Activated CD4-positive, alpha-beta memory T cell treated with anti-CD3 and anti-CD28 coated beads for 36 hours (primary cell): Measurements from ENCODE around the gene CD300A. TPM values are rescaled to one million over a fixed set of nuclear protein-coding genes. Genes with fewer than 3 reads are reported as not detected.

Experiments
- CTCF ChIA-PET: fragments of 350-600 bp; sonication (Branson Sonifier 250); formaldehyde crosslinking; loops from one replicate; lab custom pipeline; 2021; ENCODE audit warnings: antibody characterized with exemption, inconsistent platforms; lab: Charles Lee
- POLR2A ChIA-PET: fragments of 350-600 bp; sonication (Branson Sonifier 250); formaldehyde crosslinking; loops from one replicate; lab custom pipeline; 2021; ENCODE audit warnings: antibody characterized with exemption; lab: Charles Lee
- DNase-seq: peaks from one replicate; pipeline ENCODE4 v3.0.0-alpha.2; 2020
- H3K27ac Mint-ChIP-seq: one replicate; pipeline ENCODE4 v1.8.0; 2021; ENCODE audit warnings: mixed read lengths
- H3K27me3 Mint-ChIP-seq: one replicate; pipeline ENCODE4 v1.8.0; 2021; ENCODE audit warnings: mixed read lengths
- H3K36me3 Mint-ChIP-seq: one replicate; pipeline ENCODE4 v1.8.0; 2021; ENCODE audit warnings: mixed read lengths
- H3K4me1 Mint-ChIP-seq: one replicate; pipeline ENCODE4 v1.8.0; 2021; ENCODE audit warnings: low read depth, mixed read lengths
- H3K4me3 Mint-ChIP-seq: one replicate; pipeline ENCODE4 v1.8.0; 2021; ENCODE audit warnings: mild to moderate bottlenecking, mixed read lengths
- H3K9me3 Mint-ChIP-seq: one replicate; pipeline ENCODE4 v1.8.0; 2021; ENCODE audit warnings: mixed read lengths
- intact Hi-C: fragments of 100-400 bp; cut with micrococcal nuclease; formaldehyde crosslinking; loops from one replicate; pipeline ENCODE4 v1.15.1; 2023
- total RNA-seq, 2 experiments: library from RNA; stranded (reverse); gene quantifications; one replicate each; pipeline ENCODE4 v1.2.3, GENCODE V29; 2021

Gene CD300A
- total RNA-seq, 2 experiments from 2014 or later, result 11.3 to 12.3 TPM

DNA sequence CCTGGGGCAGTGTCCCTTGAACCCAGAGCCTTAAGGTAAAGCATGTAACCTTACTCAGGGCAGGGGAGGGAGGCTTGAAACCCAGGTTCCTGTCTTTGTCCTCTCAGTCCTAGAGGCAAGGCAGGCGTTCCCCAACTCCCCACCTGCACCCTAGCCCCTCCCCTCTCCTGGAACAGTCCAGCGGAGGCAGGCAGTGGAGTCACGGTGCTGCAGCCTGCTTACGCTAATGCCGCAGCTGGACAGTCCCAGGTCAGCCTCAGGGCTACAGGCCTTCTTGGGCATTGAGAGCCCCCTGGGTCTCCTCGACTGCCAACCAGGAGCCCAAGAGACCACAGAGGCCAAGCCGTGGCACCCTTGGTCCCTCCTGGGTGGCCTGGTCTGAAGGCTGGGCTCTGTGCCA lies 6.8 kb upstream of the CD300A start:
- Mint-ChIP-seq H3K9me3 (no peaks in the 10 kb centered on the region), H3K4me1 (peaks cover 34% of the 10 kb centered on the region), H3K27me3 (no peaks in the 10 kb centered on the region), H3K27ac (no peak overlapping the region), H3K4me3 (no peak overlapping the region), H3K36me3 (no peaks in the 10 kb centered on the region)
- POLR2A ChIA-PET, result no interaction called here
- CTCF ChIA-PET, result interaction anchor here (0.6 to 3.8 kb wide), 4 partner anchors 10 to 130 kb away, joined by 3 to 55 read pairs (median 3); partner anchors contain the start of gene CD300A
- DNase-seq, result no peak
- intact Hi-C loops, result no loop called here

- no peak overlapping the region for H3K27ac Mint-ChIP-seq
- no peaks in the 10 kb centered on the region for H3K36me3 Mint-ChIP-seq
- no peak overlapping the region for H3K4me3 Mint-ChIP-seq
- H3K4me1 Mint-ChIP-seq, result peaks cover 34% of the 10 kb centered on the region
- ChIA-PET CTCF (no interaction called here), POLR2A (no interaction called here)
- intact Hi-C loops, result no loop called here
- no peak for DNase-seq
- H3K9me3 Mint-ChIP-seq, result no peaks in the 10 kb centered on the region
- no peaks in the 10 kb centered on the region for H3K27me3 Mint-ChIP-seq
These were observed 6.2 kb upstream of the CD300A start for GRCh38 chr17:74460241-74460640.

DNA sequence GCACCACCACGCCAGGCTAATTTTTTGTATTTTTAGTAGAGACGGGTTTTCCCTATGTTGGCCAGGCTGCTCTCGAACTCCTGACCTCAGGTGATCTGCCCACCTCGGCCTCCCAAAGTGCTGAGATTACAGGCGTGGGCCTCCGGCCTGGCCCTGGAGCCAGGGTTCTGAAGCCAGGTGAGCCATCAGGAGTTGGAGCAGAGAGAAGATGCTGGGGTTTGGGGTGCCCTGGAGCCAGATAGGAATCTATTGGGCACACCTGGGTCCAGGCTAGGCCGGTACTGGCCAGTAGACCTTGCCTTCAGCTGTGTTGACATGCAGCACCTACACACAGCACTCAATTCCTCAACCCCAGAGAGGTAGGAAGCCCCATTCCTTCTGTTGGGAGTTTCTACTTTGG lies 5.4 kb upstream of the CD300A start:
- no peaks in the 10 kb centered on the region for H3K27me3 Mint-ChIP-seq
- no peak for DNase-seq
- no peak overlapping the region for H3K27ac Mint-ChIP-seq
- H3K9me3 Mint-ChIP-seq, result no peaks in the 10 kb centered on the region
- intact Hi-C loops, result no loop called here
- no peaks in the 10 kb centered on the region for H3K36me3 Mint-ChIP-seq
- CTCF ChIA-PET, result interaction anchor here (1.1 kb wide), 1 partner anchor 33 kb away, joined by 5 read pairs; no protein-coding TSS in a partner anchor
- peaks cover 34% of the 10 kb centered on the region for H3K4me1 Mint-ChIP-seq
- POLR2A ChIA-PET, result no interaction called here
- no peak overlapping the region for H3K4me3 Mint-ChIP-seq

DNA sequence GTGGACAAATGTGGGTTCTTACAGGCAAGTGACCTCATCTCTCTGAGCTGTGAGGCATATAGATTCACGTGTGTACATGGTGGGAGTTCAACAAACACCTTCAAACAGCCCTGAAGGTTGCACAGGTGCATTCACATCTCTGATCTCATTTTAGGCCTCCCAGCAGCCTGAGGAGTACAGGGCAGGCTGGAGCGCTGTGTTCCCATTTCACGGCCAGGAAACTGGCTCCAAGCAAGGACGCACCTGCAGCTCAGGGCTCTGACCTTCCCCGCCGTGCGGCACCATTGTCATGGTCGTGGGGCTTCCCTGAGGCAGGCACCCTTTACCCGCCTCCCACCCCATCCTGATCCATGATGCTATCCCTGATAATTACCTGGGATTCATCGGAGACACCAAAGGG lies 4.8 kb upstream of the CD300A start:
- H3K4me3 Mint-ChIP-seq, result no peak overlapping the region
- no peak for DNase-seq
- ChIA-PET CTCF (interaction anchor here (1.1 kb wide), 1 partner anchor 33 kb away, joined by 5 read pairs; no protein-coding TSS in a partner anchor), POLR2A (no interaction called here)
- no peaks in the 10 kb centered on the region for H3K9me3 Mint-ChIP-seq
- intact Hi-C loops, result no loop called here
- H3K27me3 Mint-ChIP-seq, result no peaks in the 10 kb centered on the region
- H3K4me1 Mint-ChIP-seq, result peaks cover 34% of the 10 kb centered on the region
- no peaks in the 10 kb centered on the region for H3K36me3 Mint-ChIP-seq
- no peak overlapping the region for H3K27ac Mint-ChIP-seq

DNA sequence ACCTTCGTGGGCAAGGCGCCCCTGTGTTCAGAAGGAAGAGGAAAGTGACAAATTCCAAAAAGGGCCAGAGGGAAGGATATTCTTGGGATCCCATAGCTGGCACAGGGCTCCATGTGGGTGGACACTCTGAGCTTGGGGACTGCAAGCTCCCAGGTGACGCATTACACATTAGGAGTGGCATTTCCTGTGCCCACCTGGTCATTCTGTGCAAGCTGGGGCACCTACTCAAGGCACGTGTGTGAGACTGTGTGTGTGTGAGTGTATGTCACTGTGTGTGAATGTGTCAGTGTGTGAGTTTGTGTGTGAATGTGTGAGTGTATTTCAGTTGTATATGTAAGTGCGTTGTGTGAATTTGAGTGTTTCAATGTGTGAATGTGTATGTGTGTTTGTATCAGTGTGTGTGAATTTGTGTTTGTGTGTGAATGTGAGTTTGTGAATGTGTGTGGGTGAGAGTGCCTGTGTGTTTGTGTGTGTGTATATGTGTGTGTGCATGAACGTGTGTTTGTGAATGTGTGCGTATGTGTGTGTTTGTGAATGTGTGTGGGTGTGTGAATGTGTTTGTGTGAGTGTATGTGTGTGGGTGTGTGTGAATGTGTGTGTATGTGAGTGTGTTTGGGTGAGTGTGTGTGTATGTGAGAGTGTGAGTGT lies 1.6 kb upstream of the CD300A start:
- CTCF ChIA-PET, result interaction anchor here (1.1 to 1.4 kb wide), 2 partner anchors 180 to 280 kb away, joined by 3 to 4 read pairs; no protein-coding TSS in a partner anchor
- Mint-ChIP-seq H3K9me3 (no peaks in the 10 kb centered on the region), H3K27ac (no peak overlapping the region)

GRCh38 chr17:74465378-74466110 lies 890 bp upstream of the CD300A start:
- peaks cover 47% of the 10 kb centered on the region for H3K4me1 Mint-ChIP-seq
- ChIA-PET CTCF (interaction anchor here (1.1 to 7.9 kb wide), 3 partner anchors 8 to 97 kb away, joined by 4 to 55 read pairs (median 8); no protein-coding TSS in a partner anchor), POLR2A (interaction anchor here (1.3 kb wide), 1 partner anchor 13 kb away, joined by 5 read pairs; no protein-coding TSS in a partner anchor)
- no peak overlapping the region for H3K27ac Mint-ChIP-seq
- no peaks in the 10 kb centered on the region for H3K27me3 Mint-ChIP-seq
- H3K36me3 Mint-ChIP-seq, result no peaks in the 10 kb centered on the region
- intact Hi-C loops, result no loop called here
- DNase-seq, result no peak
- H3K9me3 Mint-ChIP-seq, result no peaks in the 10 kb centered on the region
- H3K4me3 Mint-ChIP-seq, result no peak overlapping the region

More for the DNA sequence above, 1.6 kb upstream of the CD300A start:
- DNase-seq, result no peak
- POLR2A ChIA-PET, result interaction anchor here (1.0 kb wide), 1 partner anchor 182 kb away, joined by 3 read pairs; no protein-coding TSS in a partner anchor
- Mint-ChIP-seq H3K36me3 (no peaks in the 10 kb centered on the region), H3K27me3 (no peaks in the 10 kb centered on the region), H3K4me1 (peaks cover 42% of the 10 kb centered on the region), H3K4me3 (no peak overlapping the region)
- intact Hi-C loops, result no loop called here

GRCh38 chr17:74466828-74467184 lies 372 bp downstream of the CD300A start:
- POLR2A ChIA-PET, result interaction anchor here (1.3 kb wide), 1 partner anchor 12 kb away, joined by 5 read pairs; no protein-coding TSS in a partner anchor
- intact Hi-C loops, result no loop called here
- DNase-seq, result peak; percentile 53

DNA sequence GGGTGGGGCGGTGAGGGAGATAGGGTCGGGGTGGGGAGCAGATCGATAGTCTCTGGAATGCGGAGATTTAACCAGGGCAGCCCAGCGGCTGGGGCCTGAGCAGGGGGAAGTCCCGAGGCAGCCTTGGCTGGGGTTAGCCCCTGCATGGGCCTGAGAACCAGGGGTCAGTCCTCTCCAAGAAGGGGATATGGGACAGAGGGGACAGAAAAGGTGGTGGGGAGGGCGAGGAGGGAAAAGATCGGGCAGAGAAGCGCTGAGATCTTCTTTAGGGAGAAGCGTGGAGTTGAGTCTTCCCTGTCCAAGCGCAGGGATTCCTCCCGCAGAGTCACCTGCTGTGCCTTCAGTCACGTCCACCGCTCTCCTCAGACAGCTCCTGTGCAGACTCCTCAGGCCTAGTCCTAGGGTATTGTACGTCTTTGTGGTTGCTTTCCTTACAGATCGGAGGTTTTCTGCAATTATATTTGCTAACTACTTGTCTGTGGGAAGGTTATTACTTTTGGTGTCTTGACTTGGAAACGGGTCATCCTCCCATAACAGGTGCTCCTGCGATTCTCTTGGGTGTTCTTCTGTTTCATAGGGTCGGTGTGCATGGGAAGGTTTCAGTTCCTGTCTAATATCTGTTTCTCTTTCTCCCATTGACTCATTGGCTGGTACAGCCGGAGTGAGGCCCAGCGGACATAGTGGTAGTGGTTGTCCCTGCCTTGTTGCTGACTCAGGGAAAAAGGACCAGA lies 952 bp downstream of the CD300A start:
- Mint-ChIP-seq H3K4me1 (peaks cover 44% of the 10 kb centered on the region), H3K27ac (peak overlapping the region; percentile 86), H3K27me3 (no peaks in the 10 kb centered on the region), H3K9me3 (no peaks in the 10 kb centered on the region), H3K36me3 (no peaks in the 10 kb centered on the region), H3K4me3 (no peak overlapping the region)
- DNase-seq, result peak; percentile 48
- CTCF ChIA-PET, result interaction anchor here (1.4 to 7.9 kb wide), 3 partner anchors 10 to 100 kb away, joined by 4 to 55 read pairs (median 8); no protein-coding TSS in a partner anchor
- POLR2A ChIA-PET, result no interaction called here
- intact Hi-C loops, result no loop called here

More at GRCh38 chr17:74466828-74467184, 372 bp downstream of the CD300A start:
- Mint-ChIP-seq H3K9me3 (no peaks in the 10 kb centered on the region), H3K4me3 (no peak overlapping the region), H3K4me1 (peaks cover 46% of the 10 kb centered on the region), H3K27me3 (no peaks in the 10 kb centered on the region), H3K27ac (no peak overlapping the region), H3K36me3 (no peaks in the 10 kb centered on the region)
- CTCF ChIA-PET, result interaction anchor here (0.7 to 7.9 kb wide), 4 partner anchors 9 to 98 kb away, joined by 3 to 55 read pairs (median 6); no protein-coding TSS in a partner anchor

DNA sequence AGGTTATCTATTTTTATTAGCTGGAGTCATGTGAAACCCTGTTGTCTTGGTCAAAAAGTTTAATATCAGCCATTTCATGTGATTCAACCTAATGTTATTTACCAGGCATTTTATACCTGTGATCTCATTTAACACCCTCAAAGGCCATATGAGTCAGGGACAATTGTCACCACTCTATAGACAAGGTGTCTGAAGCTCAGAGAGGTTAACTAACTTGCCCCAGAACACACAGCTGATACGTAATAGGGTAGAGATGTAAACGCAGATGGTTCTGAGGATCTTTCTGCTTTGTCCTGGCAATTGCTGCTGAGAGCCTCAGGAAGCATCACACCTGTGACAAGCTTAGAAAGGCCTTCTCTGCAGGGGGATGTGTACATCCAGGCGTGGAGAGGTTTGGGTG lies 4.9 kb downstream of the CD300A start:
- H3K9me3 Mint-ChIP-seq, result peaks cover 16% of the 10 kb centered on the region
- ChIA-PET CTCF (interaction anchor here (0.8 to 7.9 kb wide), 7 partner anchors 14 to 103 kb away, joined by 3 to 55 read pairs (median 4); no protein-coding TSS in a partner anchor), POLR2A (no interaction called here)
- intact Hi-C loops, result no loop called here
- no peak overlapping the region for H3K27ac Mint-ChIP-seq
- no peak overlapping the region for H3K4me3 Mint-ChIP-seq
- no peak for DNase-seq
- H3K27me3 Mint-ChIP-seq, result no peaks in the 10 kb centered on the region
- peaks cover 48% of the 10 kb centered on the region for H3K4me1 Mint-ChIP-seq
- peaks cover 25% of the 10 kb centered on the region for H3K36me3 Mint-ChIP-seq

DNA sequence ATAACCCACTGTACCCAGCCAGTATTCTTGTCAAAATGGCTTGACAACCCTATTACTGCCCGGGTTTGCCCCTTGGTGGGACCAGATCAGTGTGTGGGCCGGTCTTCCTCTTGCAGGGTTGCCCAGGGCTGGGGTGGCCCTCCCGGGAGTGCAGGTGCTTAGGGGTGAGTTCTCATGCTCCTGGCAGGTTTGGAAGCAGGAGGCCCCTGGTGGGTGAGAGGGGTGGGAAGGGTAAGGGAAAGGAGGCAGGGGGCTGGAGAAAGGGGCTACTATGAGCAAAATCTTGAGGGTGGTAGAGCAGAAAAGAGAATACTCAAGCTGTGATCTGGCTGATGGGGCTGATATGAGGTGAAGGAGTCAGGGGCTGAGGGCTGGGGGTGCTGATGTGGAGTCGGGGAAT lies 6.5 kb downstream of the CD300A start:
- Mint-ChIP-seq H3K36me3 (peaks cover 28% of the 10 kb centered on the region), H3K27me3 (no peaks in the 10 kb centered on the region)

GRCh38 chr17:74473294-74473693 lies 6.9 kb downstream of the CD300A start:
- H3K9me3 Mint-ChIP-seq, result peaks cover 21% of the 10 kb centered on the region
- no peak overlapping the region for H3K27ac Mint-ChIP-seq
- CTCF ChIA-PET, result interaction anchor here (7.9 kb wide), 1 partner anchor 16 kb away, joined by 55 read pairs; no protein-coding TSS in a partner anchor
- POLR2A ChIA-PET, result no interaction called here
- peaks cover 55% of the 10 kb centered on the region for H3K4me1 Mint-ChIP-seq
- no peaks in the 10 kb centered on the region for H3K27me3 Mint-ChIP-seq
- H3K36me3 Mint-ChIP-seq, result peaks cover 28% of the 10 kb centered on the region
- DNase-seq, result no peak
- intact Hi-C loops, result no loop called here
- H3K4me3 Mint-ChIP-seq, result no peak overlapping the region

More for the DNA sequence above, 6.5 kb downstream of the CD300A start:
- DNase-seq, result no peak
- intact Hi-C loops, result no loop called here
- H3K4me3 Mint-ChIP-seq, result no peak overlapping the region
- CTCF ChIA-PET, result interaction anchor here (2.1 to 7.9 kb wide), 2 partner anchors 15 to 105 kb away, joined by 12 to 55 read pairs; no protein-coding TSS in a partner anchor
- POLR2A ChIA-PET, result no interaction called here
- H3K4me1 Mint-ChIP-seq, result peaks cover 51% of the 10 kb centered on the region
- H3K9me3 Mint-ChIP-seq, result peaks cover 21% of the 10 kb centered on the region
- no peak overlapping the region for H3K27ac Mint-ChIP-seq
